Psoas muscle (tissue), 8 donors: ENCODE measurements around the gene UNCX. TPM values are rescaled to one million over a fixed set of nuclear protein-coding genes. Genes with fewer than 3 reads are reported as not detected.

ENCODE experiments used
- ATAC-seq, 4 donors: fragments of 200-7000 bp; cut with Tn5 transposase; one replicate each; pipeline ENCODE4 v1.9.1; 2020; ENCODE audit warnings: moderate library complexity in 3 of 4, mild to moderate bottlenecking in 2 of 4
- DNase-seq, 2 donors: peaks; one replicate each; pipeline ENCODE4 v3.0.0-alpha.2; 2020
- H3K27ac ChIP-seq: fragments of 200-600 bp; one replicate; pipeline ENCODE4 v1.8.0; 2022
- H3K27me3 ChIP-seq, 3 donors: fragments of 200-600 bp in 1 of 3; one replicate each; pipeline versions ENCODE4 v1.6.1 to v1.8.0; 2013 to 2022; ENCODE audit warnings: low read length in 2 of 3, mild to moderate bottlenecking in 2 of 3, moderate library complexity in 1 of 3; ENCODE audit not compliant: insufficient read depth in 3 of 3
- H3K36me3 ChIP-seq, 2 donors: fragments of 200-600 bp in 1 of 2; one replicate each; pipeline versions ENCODE4 v1.6.1 to v1.8.0; 2013 to 2022; ENCODE audit warnings: low read depth in 1 of 2, mild to moderate bottlenecking in 1 of 2, moderate library complexity in 1 of 2; ENCODE audit not compliant: insufficient read depth in 1 of 2
- H3K4me1 ChIP-seq: fragments of 200-600 bp; one replicate; pipeline ENCODE4 v1.8.0; 2022
- H3K4me3 ChIP-seq: fragments of 200-600 bp; one replicate; pipeline ENCODE4 v1.8.0; 2022; ENCODE audit warnings: mild to moderate bottlenecking
- H3K9me3 ChIP-seq: fragments of 200-600 bp; one replicate; pipeline ENCODE4 v1.8.0; 2022
- WGBS, 3 donors: extraction: QIAGEN DNeasy Blood & Tissue Kit; methylation state at CpG; one replicate each; pipeline versions ENCODE4 v1.1.6 to v1.1.7; 2013; 5-methylcytosine and 5-hydroxymethylcytosine counted together
- intact Hi-C, 2 donors: fragments of 100-400 bp; cut with DNase I; formaldehyde crosslinking; loops; one replicate each; pipeline versions ENCODE4 v1.11.0 to v1.14.2; 2022
- polyA plus RNA-seq, 3 donors: library from polyadenylated mRNA; stranded (reverse); fragments of 200-250 nt; gene quantifications; one replicate each; pipeline ENCODE4 v1.2.3, GENCODE V29; 2013
- total RNA-seq, 4 donors: library from RNA; stranded (reverse); fragmentation: NEBNext Ultra II Directional in 2 of 4; extraction: Animal tissue kit (Norgen Biotek cat#: 25700) in 2 of 4; gene quantifications; one replicate each; pipeline versions ENCODE4 v1.2.1 to v1.2.4, GENCODE V29; 2021 to 2023
- TF ChIP-seq, protein P1 (sequence below): fragments of 200-600 bp; IDR thresholded peaks from one replicate; pipeline ENCODE4 v1.8.0; 2022; ENCODE audit warnings: antibody characterized with exemption
- donor health status: healthy with polysubstance abuse.
- donor health status: DM: no; HTN: no; CAD: no; lungs with moderate emphysema.
- donor health status: Bipolar disorder and iron deficiency.
- donor health status: healthy.
- donor health status: DM: yes; HTN: yes; CAD: no.
- donor health status: DM: no; HTN: no; CAD: no.
- donor health status: DM: no; HTN: no; CAD: no.
- donor health status: DM: yes; HTN: yes; CAD: no.

The UNCX gene
- total and polyA plus RNA-seq, 7 donors: not detected

DNA sequence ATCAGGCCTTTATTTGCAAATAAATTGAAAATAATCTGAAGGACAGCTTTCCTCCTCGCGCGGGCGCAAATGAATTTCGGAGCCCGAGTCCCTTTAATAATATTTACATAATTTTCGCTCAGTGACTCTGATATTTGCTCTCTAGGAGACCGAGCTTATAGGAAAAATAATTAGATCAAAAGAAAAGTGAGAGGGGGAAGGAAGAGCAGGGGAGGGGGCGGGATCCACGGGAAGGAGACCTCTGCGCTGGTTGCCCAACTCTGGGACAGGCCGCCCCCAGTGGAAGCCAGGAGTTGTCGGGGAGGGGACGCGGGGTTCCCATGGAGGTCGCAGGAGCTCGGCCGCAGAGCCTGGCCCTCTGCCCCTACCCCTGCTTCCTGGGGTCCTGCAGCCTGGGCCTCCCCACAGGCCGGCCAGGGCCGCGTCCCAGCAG, 5.8 kb downstream of the UNCX start:
- Histone ChIP-seq H3K27ac (no peak overlapping the region), H3K4me3 (no peak overlapping the region), H3K27me3 (peaks cover 0 to 92% (median 62%) of the 10 kb centered on the region in 3 donors), H3K4me1 (peaks cover 8% of the 10 kb centered on the region), H3K9me3 (no peaks in the 10 kb centered on the region), H3K36me3 (no peaks in the 10 kb centered on the region)
- intact Hi-C loops: no loop called here
- 16 to 23% (median 21%) methylated on average over 19 to 21 of the region's 21 CpGs for WGBS, 3 donors
- ATAC-seq (no peak), DNase-seq (no peak)
- TF ChIP-seq, protein P1, sequence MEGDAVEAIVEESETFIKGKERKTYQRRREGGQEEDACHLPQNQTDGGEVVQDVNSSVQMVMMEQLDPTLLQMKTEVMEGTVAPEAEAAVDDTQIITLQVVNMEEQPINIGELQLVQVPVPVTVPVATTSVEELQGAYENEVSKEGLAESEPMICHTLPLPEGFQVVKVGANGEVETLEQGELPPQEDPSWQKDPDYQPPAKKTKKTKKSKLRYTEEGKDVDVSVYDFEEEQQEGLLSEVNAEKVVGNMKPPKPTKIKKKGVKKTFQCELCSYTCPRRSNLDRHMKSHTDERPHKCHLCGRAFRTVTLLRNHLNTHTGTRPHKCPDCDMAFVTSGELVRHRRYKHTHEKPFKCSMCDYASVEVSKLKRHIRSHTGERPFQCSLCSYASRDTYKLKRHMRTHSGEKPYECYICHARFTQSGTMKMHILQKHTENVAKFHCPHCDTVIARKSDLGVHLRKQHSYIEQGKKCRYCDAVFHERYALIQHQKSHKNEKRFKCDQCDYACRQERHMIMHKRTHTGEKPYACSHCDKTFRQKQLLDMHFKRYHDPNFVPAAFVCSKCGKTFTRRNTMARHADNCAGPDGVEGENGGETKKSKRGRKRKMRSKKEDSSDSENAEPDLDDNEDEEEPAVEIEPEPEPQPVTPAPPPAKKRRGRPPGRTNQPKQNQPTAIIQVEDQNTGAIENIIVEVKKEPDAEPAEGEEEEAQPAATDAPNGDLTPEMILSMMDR: no peak

DNA sequence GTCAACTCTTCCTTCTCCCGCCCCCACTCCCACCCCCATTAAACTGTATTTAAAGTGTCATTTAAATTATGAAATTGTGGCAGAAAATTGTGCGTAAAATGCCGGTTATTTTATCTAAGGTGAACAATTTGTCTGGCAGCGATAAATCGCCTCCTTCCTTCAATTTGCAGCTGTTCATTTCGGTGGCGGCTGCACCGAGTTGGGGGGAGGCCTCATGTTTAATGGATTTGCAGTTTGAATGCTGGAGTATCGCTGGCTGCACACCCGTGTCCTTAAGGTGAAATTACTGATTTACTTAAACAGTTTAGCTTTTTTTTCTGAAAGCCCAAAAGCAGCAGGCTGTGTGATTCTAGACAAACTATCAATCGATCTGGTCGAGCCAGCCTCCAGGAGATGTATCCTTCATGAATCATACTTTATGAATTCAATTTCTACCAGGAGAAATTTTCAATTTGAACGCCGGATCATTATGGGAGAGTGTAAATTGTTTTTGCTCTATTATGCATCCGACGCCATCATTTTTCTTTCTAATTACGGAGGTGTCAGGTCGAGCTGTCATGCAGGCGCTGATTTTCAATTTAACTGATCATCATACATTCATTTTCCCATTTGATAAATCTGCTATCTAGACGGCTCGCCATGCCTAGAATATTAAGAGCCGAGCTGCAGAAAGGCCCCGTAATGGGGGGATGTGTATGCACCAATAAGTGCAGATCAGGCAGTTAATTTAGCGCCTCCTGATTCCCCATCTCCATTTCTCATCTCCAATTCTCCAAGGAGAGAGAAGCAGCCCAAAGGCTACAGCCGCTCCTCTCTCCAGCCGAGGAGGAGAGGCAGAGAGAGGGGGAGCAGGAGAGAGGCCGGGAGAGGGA, 6.5 kb downstream of the UNCX start:
- TF ChIP-seq, protein P1: no peak
- ATAC-seq (no peak), DNase-seq (no peak)
- no peaks in the 10 kb centered on the region for H3K9me3 ChIP-seq
- intact Hi-C loops: no loop called here
- peaks cover 0 to 92% (median 61%) of the 10 kb centered on the region in 3 donors for H3K27me3 ChIP-seq
- 14 to 21% (median 20%) methylated on average over 27 of the region's 27 CpGs for WGBS, 3 donors
- H3K27ac ChIP-seq: no peak overlapping the region
- H3K36me3 ChIP-seq: no peaks in the 10 kb centered on the region
- H3K4me3 ChIP-seq: no peak overlapping the region
- peaks cover 8% of the 10 kb centered on the region for H3K4me1 ChIP-seq

DNA sequence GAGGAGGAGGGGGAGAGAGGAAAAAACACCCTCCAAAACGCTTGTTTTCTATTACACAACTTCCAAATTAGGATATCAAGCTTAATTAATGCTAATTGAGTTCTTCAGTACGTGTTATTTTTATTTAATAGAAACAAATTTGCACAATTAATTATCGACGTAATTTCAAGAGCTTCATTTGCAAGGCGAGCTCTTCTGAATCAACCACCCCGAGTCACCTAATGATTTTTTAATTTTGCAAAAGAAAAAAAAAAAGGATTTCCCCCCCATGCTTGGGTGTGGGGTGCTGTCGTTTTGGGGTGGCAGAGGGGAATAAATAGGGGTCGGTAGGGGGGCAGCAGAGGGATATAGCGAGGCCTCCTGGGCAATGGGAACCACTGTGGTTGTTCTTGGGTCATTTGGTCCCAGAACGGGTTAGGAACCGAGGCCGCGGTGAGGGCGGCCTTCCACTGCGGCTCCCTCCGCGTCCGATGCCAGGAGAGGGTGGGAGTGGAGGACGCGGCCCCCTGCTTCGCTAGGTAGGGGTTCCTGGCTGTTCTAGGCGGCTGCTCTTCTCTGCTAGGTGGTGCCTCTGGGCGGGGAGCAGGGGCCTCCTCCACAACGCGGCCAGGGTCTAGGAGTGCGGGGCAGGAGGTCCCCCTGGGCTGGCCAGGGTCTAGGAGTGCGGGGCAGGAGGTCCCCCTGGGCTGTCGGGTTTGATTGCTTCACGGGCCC, 7.3 kb downstream of the UNCX start:
- TF ChIP-seq, protein P1: no peak
- no peaks in the 10 kb centered on the region for H3K9me3 ChIP-seq
- no peak for ATAC-seq
- peaks cover 0 to 91% (median 60%) of the 10 kb centered on the region in 3 donors for H3K27me3 ChIP-seq
- no peak overlapping the region for H3K27ac ChIP-seq
- H3K4me3 ChIP-seq: no peak overlapping the region
- intact Hi-C loops: no loop called here
- 12 to 15% (median 12%) methylated on average over 29 of the region's 29 CpGs for WGBS, 3 donors
- no peak for DNase-seq
- H3K4me1 ChIP-seq: peaks cover 8% of the 10 kb centered on the region
- H3K36me3 ChIP-seq: no peaks in the 10 kb centered on the region

DNA sequence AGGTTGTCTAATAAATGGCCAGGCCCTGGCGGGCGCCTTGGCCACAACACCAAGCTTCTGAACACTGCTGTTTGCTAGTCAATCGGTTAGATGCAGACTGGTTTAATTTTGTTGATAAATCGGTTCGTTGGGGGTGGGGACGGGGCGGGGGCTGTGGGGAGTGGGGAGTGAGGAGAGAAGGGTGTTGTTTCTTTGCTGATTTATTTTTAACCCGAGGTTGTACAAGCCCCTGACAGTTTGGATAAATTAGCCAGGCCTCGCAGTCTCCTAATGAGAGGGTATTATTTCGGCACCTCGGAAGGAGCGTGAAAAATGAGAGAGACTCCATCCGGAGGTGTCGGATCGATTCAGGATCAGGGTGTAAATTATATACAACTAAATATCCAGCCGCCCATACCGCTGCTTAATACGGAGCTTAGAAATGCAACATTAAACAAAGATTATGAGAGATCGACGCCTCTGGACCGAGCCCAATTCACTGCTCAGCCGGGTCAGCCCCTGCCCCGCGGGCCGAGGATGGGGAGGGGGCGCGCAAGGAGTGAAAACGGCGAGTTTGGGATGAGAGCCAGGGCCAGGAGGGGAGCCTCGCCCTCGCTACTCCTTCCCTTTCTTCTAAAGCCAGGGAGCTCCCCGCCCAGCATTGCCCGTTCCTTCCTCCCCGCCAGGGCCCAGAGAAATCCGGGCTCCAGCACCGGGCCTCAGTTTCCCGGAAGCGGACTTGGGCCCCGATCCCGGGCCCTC, 8.0 kb downstream of the UNCX start:
- intact Hi-C loops: no loop called here
- no peak overlapping the region for H3K4me3 ChIP-seq
- peak in 1 of 2 donors; percentile 40 for DNase-seq

More for the DNA sequence above, 8.0 kb downstream of the UNCX start:
- H3K4me1 ChIP-seq: peaks cover 8% of the 10 kb centered on the region
- 10 to 15% (median 12%) methylated on average over 40 of the region's 40 CpGs for WGBS, 3 donors
- H3K27ac ChIP-seq: no peak overlapping the region
- no peak for ATAC-seq
- H3K9me3 ChIP-seq: no peaks in the 10 kb centered on the region
- TF ChIP-seq, protein P1: no peak
- peaks cover 0 to 91% (median 57%) of the 10 kb centered on the region in 3 donors for H3K27me3 ChIP-seq
- H3K36me3 ChIP-seq: no peaks in the 10 kb centered on the region
